NAMALWA (cell line): ENCODE measurements around the gene RASSF5.

Experiments
- DNase-seq: peaks from one replicate; pipeline ENCODE4 v3.0.0-alpha.2; 2015; ENCODE audit warnings: low spot score

Gene RASSF5

GRCh38 chr1:206517784-206518183 lies 10.5 kb downstream of the RASSF5 start:
- no peak for DNase-seq

DNA sequence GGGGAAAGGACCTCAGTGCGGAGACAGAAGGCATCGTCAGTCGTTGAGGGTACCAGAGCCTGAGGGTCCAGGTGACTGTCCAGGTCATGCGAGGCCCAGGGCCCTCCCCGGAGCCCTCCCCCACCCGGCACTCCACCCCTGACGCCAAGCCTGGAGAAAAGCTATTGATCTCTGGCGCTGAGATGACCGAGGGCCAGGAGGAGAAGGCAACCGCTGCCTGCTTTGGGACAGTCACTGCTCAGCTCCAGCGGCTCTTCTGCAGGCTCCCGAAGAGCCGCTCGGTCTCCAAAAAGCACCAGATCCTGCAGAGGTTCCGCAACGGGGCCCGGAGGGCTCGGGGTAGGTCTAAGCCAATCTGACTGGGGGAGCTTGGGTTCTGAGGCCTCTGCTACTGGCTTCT lies 10.9 kb downstream of the RASSF5 start:
- no peak for DNase-seq

GRCh38 chr1:206518743-206519142 lies 11.4 kb downstream of the RASSF5 start:
- no peak for DNase-seq

DNA sequence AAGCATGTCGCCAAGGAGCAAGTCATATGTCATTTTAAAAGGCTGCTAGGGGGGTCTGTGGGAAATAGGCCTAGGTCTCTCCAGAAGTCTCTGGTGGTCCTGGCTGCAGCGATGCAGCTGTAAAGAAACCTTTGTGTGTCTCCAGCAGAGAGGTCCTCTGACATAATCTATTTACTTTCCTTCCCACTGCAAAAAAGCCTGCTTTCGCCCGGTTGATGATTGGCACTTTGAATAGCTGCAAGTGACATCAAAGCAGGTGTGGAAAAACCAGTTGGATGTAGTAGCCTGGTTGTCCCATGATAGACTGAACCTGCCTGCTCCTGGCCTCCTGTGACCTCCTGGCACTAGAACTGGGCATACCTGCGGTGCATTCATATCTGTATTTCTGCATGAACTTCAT lies 13.8 kb downstream of the RASSF5 start:
- no peak for DNase-seq

DNA sequence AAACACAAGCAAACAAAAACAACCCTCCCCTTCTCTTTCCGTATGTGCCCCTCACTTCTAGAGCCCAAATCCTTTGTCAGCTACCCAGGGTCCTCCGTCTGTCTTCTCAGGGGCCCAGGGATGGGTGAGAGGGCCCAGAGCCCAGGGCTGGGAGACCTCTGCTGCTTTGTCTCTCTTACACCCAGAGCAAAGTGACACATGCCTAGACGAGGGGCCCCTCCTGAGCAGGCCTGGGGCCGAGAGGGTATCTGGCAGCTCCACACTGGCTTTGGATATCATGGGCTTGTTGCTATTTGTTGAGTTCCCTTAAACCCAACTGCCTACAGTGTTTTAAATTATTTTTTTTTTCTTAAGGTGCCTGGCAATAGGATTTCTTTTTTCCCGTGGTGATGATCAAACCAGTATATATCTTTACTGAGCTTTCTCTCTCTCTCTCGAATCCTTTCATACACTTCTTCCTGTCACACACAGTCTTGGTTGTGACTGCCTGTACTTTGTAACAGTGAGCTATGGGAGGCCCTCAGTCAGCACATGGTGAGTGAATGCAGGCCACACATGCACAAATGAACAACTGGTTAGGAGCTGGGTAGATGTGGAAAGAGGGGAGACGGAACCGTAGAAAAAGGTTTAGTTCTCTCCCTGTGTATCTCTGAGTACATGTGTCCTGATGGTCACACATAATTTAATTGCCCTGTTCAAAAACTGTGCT lies 14.5 kb downstream of the RASSF5 start:
- no peak for DNase-seq

DNA sequence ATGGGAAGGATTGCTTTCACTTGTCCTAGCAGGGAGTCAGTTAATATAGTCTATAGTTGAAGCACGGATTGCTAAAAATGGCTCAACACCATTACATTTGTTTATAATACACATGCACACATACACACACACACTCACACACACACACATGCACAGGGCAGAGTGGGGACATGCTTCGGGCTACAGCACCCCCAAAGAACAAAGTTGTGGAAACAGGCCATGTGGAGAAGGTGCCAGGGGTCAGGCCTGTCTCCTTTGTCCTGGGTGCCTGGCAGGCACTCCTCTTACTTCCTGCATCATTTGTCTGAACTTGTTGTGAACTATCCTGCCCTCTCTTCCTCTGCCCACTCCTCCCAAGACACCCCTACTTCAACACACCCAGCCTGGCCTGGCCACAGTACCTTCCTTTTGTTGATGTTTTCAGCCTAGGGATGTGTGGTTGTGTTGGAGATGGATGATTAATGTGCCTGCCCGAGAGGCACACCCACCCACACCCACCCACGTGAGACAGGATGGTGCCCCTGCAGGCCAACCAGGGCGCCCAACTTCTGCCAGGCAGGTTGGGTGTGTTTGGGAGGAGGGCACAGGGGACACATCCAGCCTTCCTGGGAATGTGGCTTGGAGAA lies 17.5 kb downstream of the RASSF5 start:
- no peak for DNase-seq

GRCh38 chr1:206526064-206526911 lies 19.0 kb downstream of the RASSF5 start:
- DNase-seq, result peak; percentile 45

DNA sequence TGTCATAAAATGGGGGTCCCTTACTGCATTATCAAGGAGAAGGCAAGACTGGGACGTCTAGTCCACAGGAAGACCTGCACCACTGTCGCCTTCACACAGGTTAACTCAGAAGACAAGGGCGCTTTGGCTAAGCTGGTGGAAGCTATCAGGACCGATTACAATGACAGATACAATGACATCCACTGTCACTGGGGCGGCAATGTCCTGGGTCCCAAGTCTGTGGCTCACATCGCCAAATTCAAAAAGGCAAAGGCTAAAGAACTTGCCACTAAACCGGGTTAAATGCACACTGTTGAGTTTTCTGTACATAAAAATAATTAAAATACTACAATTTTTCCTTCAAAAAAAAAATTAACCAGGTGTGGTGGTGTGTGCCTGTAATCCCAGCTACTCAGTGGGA lies 22.1 kb downstream of the RASSF5 start:
- DNase-seq, result no peak

DNA sequence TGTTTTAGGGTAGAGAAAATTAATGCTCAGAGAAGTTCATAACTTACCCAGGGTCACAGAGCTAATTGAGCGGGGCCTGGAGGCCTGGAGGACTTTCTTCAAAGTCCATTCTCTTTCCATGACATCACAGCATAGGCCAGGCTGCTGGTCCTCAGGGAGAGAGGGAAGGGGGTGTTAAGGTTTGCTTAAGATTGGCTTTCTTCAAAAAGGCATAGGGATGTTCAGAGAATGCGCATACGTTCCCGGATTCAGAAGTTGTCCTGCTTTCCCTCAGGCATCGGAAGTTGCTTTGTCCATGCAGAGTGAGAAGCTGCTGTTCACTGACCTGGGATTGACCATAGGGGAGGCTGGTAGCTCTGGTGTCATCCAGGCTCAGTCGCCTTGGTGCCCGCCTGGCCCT lies 25.0 kb downstream of the RASSF5 start:
- no peak for DNase-seq

GRCh38 chr1:206534552-206534951 lies 27.2 kb downstream of the RASSF5 start:
- DNase-seq, result no peak

DNA sequence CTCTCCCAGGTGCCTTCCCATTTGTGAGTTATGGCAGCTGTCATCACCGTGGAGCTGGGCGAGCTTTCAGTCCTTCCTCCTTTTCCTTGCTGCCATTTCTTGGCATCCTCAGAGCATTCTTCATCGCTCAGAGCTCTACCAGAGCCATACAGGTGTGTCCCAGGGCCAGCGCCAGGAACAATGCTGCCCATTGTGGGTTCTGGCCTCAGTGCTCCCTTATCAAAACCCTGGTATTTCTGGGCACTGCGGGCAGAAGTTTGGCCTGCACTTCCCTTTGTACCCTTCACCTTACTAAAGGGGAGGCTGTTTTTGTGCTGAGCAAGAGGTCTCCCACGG lies 28.5 kb downstream of the RASSF5 start:
- no peak for DNase-seq

DNA sequence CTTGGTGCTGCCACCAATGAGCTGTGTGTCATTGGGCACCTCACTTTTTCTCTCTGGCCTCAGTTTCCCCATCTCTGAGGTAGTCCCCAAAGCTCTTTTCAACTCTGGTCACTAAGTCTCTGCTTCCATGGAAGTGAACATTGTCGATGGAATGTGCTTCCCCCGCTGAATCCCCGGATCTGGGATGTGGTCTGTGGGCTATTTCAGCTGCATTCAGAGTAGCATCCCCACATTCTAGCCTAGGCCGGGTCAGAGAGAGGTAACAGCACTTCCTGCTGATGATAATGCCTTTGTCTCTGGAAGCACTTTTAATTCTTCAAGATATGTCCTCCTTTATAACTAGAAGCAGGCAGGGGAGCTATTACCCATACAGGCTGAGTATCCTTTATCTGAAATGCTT lies 29.8 kb downstream of the RASSF5 start:
- DNase-seq, result no peak

GRCh38 chr1:206538086-206538770 lies 30.9 kb downstream of the RASSF5 start:
- DNase-seq, result no peak

DNA sequence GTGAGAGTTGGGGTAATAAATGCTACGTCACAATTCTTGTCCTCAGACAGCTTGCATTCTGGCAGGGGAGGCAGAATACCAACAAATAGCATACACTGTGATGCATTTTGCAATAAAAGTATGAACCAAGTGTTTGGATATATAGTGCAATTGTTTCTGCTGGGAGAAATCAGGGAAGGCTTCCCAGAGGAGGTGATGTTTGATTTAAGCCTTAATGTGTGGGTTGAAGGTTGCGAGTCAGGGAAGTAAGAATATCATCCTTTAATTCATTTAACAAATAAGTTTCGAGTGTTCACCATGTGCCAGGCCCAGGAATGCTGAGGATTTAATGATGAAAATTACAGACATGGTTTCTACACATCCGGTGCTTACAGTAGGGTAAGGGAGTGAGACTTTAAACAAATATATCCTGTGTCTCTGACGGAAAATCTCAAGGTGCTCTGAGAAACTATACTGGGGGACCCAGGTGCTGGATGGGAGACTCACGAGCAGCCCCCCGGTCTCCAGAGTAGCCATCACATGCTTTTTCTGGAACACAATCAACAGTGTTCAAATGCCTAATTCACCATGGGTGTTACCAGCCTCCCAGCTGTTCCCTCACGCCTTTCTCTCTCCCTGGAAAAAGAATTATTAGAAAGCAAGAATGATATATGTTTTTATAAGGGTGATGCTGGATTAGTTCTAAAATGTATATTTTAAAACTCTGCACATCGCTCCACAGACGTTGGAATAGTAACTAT lies 31.7 kb downstream of the RASSF5 start:
- DNase-seq, result no peak

- DNase-seq, result no peak
Measured at GRCh38 chr1:206540044-206540780, 32.9 kb downstream of the RASSF5 start.

DNA sequence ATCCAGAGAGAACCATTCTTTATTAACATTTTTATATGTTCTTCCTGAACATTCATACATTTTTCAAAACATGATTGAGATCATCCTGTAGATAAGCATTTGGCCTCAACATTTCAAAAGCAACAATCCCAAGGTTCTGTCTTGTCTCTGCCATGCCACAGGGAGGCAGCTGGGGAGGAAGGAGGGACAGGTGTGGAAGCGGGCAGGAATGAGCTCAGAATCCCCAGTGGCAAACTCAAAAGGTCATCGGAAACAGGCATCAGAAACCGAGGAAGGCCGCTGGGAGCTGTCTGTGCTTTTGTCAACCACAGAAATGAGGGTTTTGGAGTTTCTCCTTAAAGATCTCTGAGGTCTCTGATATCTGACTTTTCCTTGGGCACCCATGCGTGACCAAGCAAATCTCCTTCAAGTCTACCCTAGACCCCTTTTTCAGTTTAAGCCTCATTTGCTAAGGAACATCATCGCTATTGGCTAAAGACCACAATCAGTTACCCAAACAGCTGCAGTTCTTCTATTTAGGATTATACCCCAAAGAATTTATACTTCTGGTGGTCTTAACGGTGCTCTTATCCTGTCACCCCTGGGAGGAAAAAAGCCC lies 34.0 kb downstream of the RASSF5 start:
- no peak for DNase-seq

DNA sequence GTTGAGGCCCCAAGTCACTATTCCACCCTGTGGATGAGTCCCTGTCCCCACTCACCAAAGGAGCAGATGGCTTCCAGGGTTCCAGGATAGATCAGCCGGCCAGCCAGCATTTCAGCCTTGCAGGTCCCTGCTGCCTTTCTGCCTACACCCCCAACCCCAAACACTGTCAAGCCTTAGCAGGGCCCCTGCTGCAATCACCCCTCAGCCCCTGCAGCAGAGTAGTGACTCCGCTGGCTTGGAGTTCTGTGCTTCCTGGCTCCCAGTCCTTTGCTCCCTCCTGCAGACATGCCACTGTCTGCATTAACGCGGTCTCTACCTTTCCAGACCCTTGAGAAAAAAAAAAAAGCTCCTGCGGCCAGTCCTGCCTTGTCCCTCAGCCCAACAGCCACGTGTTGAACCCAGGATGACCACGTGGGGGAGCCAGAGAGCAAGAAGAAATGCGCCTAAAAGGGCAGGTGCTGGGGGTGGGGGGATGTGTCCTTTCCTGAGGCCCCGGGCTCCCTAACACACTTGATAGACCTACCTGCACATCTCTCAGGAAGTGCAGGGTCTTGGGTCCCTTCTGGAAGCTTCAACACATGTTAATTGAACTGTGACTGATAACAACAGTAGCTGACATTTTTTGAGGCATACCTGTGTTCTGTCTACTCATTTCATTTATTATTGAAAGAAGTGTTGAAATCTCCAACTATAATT lies 37.4 kb downstream of the RASSF5 start:
- DNase-seq, result peak; percentile 85

GRCh38 chr1:206545351-206545750 lies 38.0 kb downstream of the RASSF5 start:
- DNase-seq, result no peak

DNA sequence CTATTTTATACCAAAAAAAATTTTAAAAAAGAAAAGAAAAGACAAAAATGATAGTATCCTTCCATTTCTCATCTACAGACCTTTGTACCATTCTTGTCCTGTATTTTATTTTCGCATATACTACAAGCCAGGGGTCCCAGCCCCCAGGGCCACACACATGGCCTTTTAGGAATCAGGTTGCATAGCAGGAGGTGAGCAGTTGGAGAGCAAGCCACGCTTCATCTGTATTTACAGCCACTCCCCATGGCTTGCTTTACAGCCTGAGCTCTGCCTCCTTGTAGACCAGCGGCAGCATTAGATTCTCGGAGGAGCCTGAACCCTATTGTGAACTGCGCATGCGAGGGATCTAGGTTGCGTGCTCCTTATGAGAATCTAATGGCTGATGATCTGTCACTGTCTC lies 39.8 kb downstream of the RASSF5 start:
- no peak for DNase-seq

- DNase-seq, result no peak
Measured at GRCh38 chr1:206550446-206550845, 43.1 kb downstream of the RASSF5 start.
